K562 (cell line): ENCODE measurements around the gene PHYHIPL.

Experiments
- AFF4 ChIP-seq: sonication (generic); formaldehyde crosslinking; IDR thresholded peaks from 2 replicates; pipeline ENCODE4 v1.8.0; 2023; ENCODE audit warnings: mild to moderate bottlenecking, missing genetic modification reagents
- CREM ChIP-seq: IDR thresholded peaks from 2 replicates; pipeline ENCODE4 v1.6.1; 2014; ENCODE audit warnings: antibody characterized with exemption, low read depth
- FOXJ3 ChIP-seq: sonication (generic); formaldehyde crosslinking; IDR thresholded peaks from 2 replicates; pipeline ENCODE4 v1.4.0; 2020; ENCODE audit warnings: mild to moderate bottlenecking, missing genetic modification reagents
- KDM5B ChIP-seq: fragments of 200-600 bp; sonication (generic); IDR thresholded peaks from 2 replicates; pipeline ENCODE4 v1.6.1; 2012; ENCODE audit warnings: low read depth, mild to moderate bottlenecking, moderate library complexity, low read length, control low read depth, inconsistent platforms; ENCODE audit not compliant: insufficient replicate concordance
- NCOA2 ChIP-seq, 2 experiments: fragments of 450-650 bp; IDR thresholded peaks; 2 replicates each; pipeline ENCODE4 v1.6.1; 2018; ENCODE audit warnings: mild to moderate bottlenecking in 2 of 2, moderate library complexity in 1 of 2; ENCODE audit not compliant: partially characterized antibody in 2 of 2
- SMARCA4 ChIP-seq: fragments of 450-650 bp; IDR thresholded peaks from 2 replicates; pipeline ENCODE4 v1.6.1; 2016
- SMARCC2 ChIP-seq: fragments of 450-650 bp; IDR thresholded peaks from 2 replicates; pipeline ENCODE4 v1.6.1; 2017; ENCODE audit warnings: antibody characterized with exemption, moderate library complexity, mild to moderate bottlenecking, low read depth
- TF ChIP-seq, protein P1 (sequence below): fragments of 450-650 bp; formaldehyde crosslinking; IDR thresholded peaks from 2 replicates; pipeline ENCODE4 v1.4.0; 2020; ENCODE audit warnings: mild to moderate bottlenecking, moderate library complexity
- TF ChIP-seq, protein P2 (sequence below), 3 experiments: IDR thresholded peaks in 2 of 3; conservative IDR thresholded peaks in 1 of 3; 2 replicates each; pipeline ENCODE4 v1.5.1; 2011 to 2012; ENCODE audit warnings: low read length in 3 of 3, mild to moderate bottlenecking in 3 of 3, control low read depth in 2 of 3, improper control_type of control experiment in 1 of 3, inconsistent platforms in 1 of 3, low read depth in 1 of 3, mixed read lengths in 1 of 3, moderate library complexity in 1 of 3; ENCODE audit not compliant: insufficient read depth in 2 of 3
- TF ChIP-seq, protein P3 (sequence below): sonication (generic); formaldehyde crosslinking; IDR thresholded peaks from 2 replicates; pipeline ENCODE4 v1.8.0; 2022; ENCODE audit warnings: mild to moderate bottlenecking, missing genetic modification reagents, borderline replicate concordance

DNA sequence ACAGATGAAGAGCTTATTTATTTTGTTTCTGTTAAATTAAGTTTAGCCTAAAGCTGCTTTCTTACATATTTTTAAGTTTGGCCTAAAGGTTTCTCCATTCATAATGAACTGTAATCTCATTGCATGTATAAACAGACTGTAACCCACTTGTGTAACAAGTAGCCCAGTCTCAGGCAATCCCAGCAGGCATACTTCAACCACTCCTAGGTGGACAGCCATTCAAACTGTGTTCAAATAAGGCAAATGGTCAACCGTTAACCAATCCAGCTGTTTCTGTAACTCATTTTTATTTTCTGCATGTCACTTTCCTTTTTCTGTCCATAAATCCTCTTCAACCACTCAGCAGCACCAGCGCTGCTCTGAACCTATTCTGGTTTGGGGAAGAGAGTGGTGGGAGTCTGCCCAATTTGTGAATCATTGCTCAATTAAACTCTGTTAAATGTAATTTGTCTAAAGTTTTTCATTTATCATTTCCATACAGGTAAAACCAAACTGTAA, 35.9 kb downstream of the PHYHIPL start:
- TF ChIP-seq, protein P1, sequence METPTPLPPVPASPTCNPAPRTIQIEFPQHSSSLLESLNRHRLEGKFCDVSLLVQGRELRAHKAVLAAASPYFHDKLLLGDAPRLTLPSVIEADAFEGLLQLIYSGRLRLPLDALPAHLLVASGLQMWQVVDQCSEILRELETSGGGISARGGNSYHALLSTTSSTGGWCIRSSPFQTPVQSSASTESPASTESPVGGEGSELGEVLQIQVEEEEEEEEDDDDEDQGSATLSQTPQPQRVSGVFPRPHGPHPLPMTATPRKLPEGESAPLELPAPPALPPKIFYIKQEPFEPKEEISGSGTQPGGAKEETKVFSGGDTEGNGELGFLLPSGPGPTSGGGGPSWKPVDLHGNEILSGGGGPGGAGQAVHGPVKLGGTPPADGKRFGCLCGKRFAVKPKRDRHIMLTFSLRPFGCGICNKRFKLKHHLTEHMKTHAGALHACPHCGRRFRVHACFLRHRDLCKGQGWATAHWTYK (CRISPR knock-in tag), result no peak
- no peak for TF ChIP-seq SMARCA4
- no peak for TF ChIP-seq AFF4 (CRISPR knock-in tag)
- TF ChIP-seq, protein P2, sequence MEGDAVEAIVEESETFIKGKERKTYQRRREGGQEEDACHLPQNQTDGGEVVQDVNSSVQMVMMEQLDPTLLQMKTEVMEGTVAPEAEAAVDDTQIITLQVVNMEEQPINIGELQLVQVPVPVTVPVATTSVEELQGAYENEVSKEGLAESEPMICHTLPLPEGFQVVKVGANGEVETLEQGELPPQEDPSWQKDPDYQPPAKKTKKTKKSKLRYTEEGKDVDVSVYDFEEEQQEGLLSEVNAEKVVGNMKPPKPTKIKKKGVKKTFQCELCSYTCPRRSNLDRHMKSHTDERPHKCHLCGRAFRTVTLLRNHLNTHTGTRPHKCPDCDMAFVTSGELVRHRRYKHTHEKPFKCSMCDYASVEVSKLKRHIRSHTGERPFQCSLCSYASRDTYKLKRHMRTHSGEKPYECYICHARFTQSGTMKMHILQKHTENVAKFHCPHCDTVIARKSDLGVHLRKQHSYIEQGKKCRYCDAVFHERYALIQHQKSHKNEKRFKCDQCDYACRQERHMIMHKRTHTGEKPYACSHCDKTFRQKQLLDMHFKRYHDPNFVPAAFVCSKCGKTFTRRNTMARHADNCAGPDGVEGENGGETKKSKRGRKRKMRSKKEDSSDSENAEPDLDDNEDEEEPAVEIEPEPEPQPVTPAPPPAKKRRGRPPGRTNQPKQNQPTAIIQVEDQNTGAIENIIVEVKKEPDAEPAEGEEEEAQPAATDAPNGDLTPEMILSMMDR (IDR thresholded peaks at IDR 0.05 in 2 of 3, conservative IDR thresholded peaks at IDR 0.05 in 1 of 3; ENCODE audit: insufficient read depth in 2 of 3, low read depth in 1 of 3, low read length in 3 of 3), result no peak
- TF ChIP-seq SMARCC2, result no peak
- no peak for TF ChIP-seq NCOA2 (IDR thresholded peaks at IDR 0.05; ENCODE audit: partially characterized antibody in 2 of 2)
- no peak for TF ChIP-seq CREM
- TF ChIP-seq FOXJ3 (CRISPR knock-in tag), result no peak
- no peak for TF ChIP-seq KDM5B
- TF ChIP-seq, protein P3, sequence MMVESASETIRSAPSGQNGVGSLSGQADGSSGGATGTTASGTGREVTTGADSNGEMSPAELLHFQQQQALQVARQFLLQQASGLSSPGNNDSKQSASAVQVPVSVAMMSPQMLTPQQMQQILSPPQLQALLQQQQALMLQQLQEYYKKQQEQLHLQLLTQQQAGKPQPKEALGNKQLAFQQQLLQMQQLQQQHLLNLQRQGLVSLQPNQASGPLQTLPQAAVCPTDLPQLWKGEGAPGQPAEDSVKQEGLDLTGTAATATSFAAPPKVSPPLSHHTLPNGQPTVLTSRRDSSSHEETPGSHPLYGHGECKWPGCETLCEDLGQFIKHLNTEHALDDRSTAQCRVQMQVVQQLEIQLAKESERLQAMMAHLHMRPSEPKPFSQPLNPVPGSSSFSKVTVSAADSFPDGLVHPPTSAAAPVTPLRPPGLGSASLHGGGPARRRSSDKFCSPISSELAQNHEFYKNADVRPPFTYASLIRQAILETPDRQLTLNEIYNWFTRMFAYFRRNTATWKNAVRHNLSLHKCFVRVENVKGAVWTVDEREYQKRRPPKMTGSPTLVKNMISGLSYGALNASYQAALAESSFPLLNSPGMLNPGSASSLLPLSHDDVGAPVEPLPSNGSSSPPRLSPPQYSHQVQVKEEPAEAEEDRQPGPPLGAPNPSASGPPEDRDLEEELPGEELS (CRISPR knock-in tag), result no peak
